WTC11 (cell line): ENCODE measurements around the gene GPR65. TPM values are rescaled to one million over a fixed set of nuclear protein-coding genes. Genes with fewer than 3 reads are reported as not detected.

ENCODE experiments used
- ATAC-seq: fragments of 200-7000 bp; cut with Tn5 transposase; 2 replicates; pipeline ENCODE4 v1.10.0; 2021; ENCODE audit warnings: mild to moderate bottlenecking, moderate library complexity
- CTCF ChIA-PET: fragments of 300-600 bp; sonication (Branson Sonifier 250); formaldehyde crosslinking; loops from one replicate; lab custom pipeline; 2021; ENCODE audit warnings: antibody characterized with exemption; lab: Charles Lee
- POLR2A ChIA-PET: fragments of 350-600 bp; sonication (Branson Sonifier 250); formaldehyde crosslinking; loops from one replicate; lab custom pipeline; 2021; ENCODE audit warnings: antibody characterized with exemption; lab: Charles Lee
- DNase-seq: peaks from one replicate; pipeline ENCODE4 v3.0.0; 2021; ENCODE audit warnings: low spot score
- H3K27ac Mint-ChIP-seq: 2 replicates; pipeline ENCODE4 v1.8.0; 2021; ENCODE audit warnings: mixed read lengths
- H3K27me3 Mint-ChIP-seq: 2 replicates; pipeline ENCODE4 v1.8.0; 2021; ENCODE audit warnings: low read depth, mild to moderate bottlenecking, moderate library complexity, mixed read lengths
- H3K36me3 Mint-ChIP-seq: 2 replicates; pipeline ENCODE4 v1.8.0; 2021; ENCODE audit warnings: mixed read lengths
- H3K4me1 Mint-ChIP-seq: 2 replicates; pipeline ENCODE4 v1.8.0; 2022; ENCODE audit warnings: mixed read lengths
- H3K4me3 Mint-ChIP-seq: 2 replicates; pipeline ENCODE4 v1.8.0; 2021; ENCODE audit warnings: mild to moderate bottlenecking, moderate library complexity, mixed read lengths
- H3K9me3 Mint-ChIP-seq: 2 replicates; pipeline ENCODE4 v1.8.0; 2021; ENCODE audit warnings: mixed read lengths
- ATF3 ChIP-seq: sonication (generic); formaldehyde crosslinking; conservative IDR thresholded peaks from 2 replicates; pipeline ENCODE4 v1.8.1; 2022; ENCODE audit warnings: mild to moderate bottlenecking, missing genetic modification reagents
- CBFB ChIP-seq: sonication (generic); formaldehyde crosslinking; IDR thresholded peaks from 2 replicates; pipeline ENCODE4 v1.8.1; 2022; ENCODE audit warnings: mild to moderate bottlenecking, low read depth, missing genetic modification reagents
- CREM ChIP-seq: sonication (generic); formaldehyde crosslinking; IDR thresholded peaks from 2 replicates; pipeline ENCODE4 v1.8.1; 2022; ENCODE audit warnings: mild to moderate bottlenecking, missing genetic modification reagents, moderate library complexity
- E2F4 ChIP-seq: sonication (generic); formaldehyde crosslinking; IDR thresholded peaks from 2 replicates; pipeline ENCODE4 v1.8.1; 2022; ENCODE audit warnings: low read depth, mild to moderate bottlenecking, moderate library complexity, missing genetic modification reagents, borderline replicate concordance
- ERG ChIP-seq: fragments of 250-450 bp; sonication (Bioruptor Pico); IDR thresholded peaks from 2 replicates; pipeline ENCODE4 v1.8.0; 2021; ENCODE audit warnings: mild to moderate bottlenecking
- ETV6 ChIP-seq: sonication (generic); formaldehyde crosslinking; IDR thresholded peaks from 2 replicates; pipeline ENCODE4 v1.8.1; 2022; ENCODE audit warnings: mild to moderate bottlenecking, missing genetic modification reagents
- HMGA2 ChIP-seq: fragments of 250-450 bp; sonication (Bioruptor Pico); IDR thresholded peaks from 2 replicates; pipeline ENCODE4 v1.4.0; 2021; ENCODE audit warnings: mild to moderate bottlenecking, moderate library complexity
- IRF2 ChIP-seq: sonication (generic); formaldehyde crosslinking; IDR thresholded peaks from 2 replicates; pipeline ENCODE4 v1.8.0; 2022; ENCODE audit warnings: low read depth, missing genetic modification reagents, borderline replicate concordance
- NR2C2 ChIP-seq: sonication (generic); formaldehyde crosslinking; IDR thresholded peaks from 2 replicates; pipeline ENCODE4 v1.8.0; 2022; ENCODE audit warnings: mild to moderate bottlenecking, missing genetic modification reagents
- OVOL2 ChIP-seq: fragments of 250-450 bp; sonication (Bioruptor Pico); IDR thresholded peaks from 2 replicates; pipeline ENCODE4 v1.9.0; 2021; ENCODE audit warnings: mild to moderate bottlenecking, borderline replicate concordance
- PRDM15 ChIP-seq: sonication (generic); formaldehyde crosslinking; IDR thresholded peaks from 2 replicates; pipeline ENCODE4 v1.8.0; 2022; ENCODE audit warnings: missing genetic modification reagents
- SOX15 ChIP-seq: fragments of 250-450 bp; sonication (Bioruptor Pico); IDR thresholded peaks from 2 replicates; pipeline ENCODE4 v1.9.0; 2021; ENCODE audit warnings: mild to moderate bottlenecking
- SP1 ChIP-seq: sonication (generic); formaldehyde crosslinking; conservative IDR thresholded peaks from 2 replicates; pipeline ENCODE4 v1.8.1; 2022; ENCODE audit warnings: missing genetic modification reagents
- USF2 ChIP-seq: sonication (generic); formaldehyde crosslinking; IDR thresholded peaks from 2 replicates; pipeline ENCODE4 v1.8.1; 2023; ENCODE audit warnings: mild to moderate bottlenecking, missing genetic modification reagents, moderate library complexity
- ZNF138 ChIP-seq: sonication (generic); formaldehyde crosslinking; conservative IDR thresholded peaks from 2 replicates; pipeline ENCODE4 v1.8.1; 2022; ENCODE audit warnings: mild to moderate bottlenecking, moderate library complexity, missing genetic modification reagents
- ZNF232 ChIP-seq: sonication (generic); formaldehyde crosslinking; IDR thresholded peaks from 2 replicates; pipeline ENCODE4 v1.8.0; 2022; ENCODE audit warnings: mild to moderate bottlenecking, missing genetic modification reagents
- ZNF425 ChIP-seq: fragments of 250-450 bp; sonication (Bioruptor Pico); conservative IDR thresholded peaks from 2 replicates; pipeline ENCODE4 v1.9.0; 2021; ENCODE audit warnings: mild to moderate bottlenecking
- ZNF512 ChIP-seq: sonication (generic); formaldehyde crosslinking; IDR thresholded peaks from 2 replicates; pipeline ENCODE4 v1.8.1; 2022; ENCODE audit warnings: missing genetic modification reagents, borderline replicate concordance
- total RNA-seq: library from RNA; stranded (reverse); gene quantifications from 3 replicates; pipeline ENCODE4 v1.2.3, GENCODE V29; 2021

The GPR65 gene
- total RNA-seq, 1 experiment from 2014 or later: not detected

- DNase-seq (no peak), ATAC-seq (peak; percentile 44)
- POLR2A ChIA-PET: no interaction called here
- no peak overlapping the region for H3K4me3 Mint-ChIP-seq
- H3K27me3 Mint-ChIP-seq: no peaks in the 10 kb centered on the region
- CTCF ChIA-PET: no interaction called here
- TF ChIP-seq OVOL2 (CRISPR knock-in tag) (no peak), SOX15 (CRISPR knock-in tag) (no peak), ZNF425 (CRISPR knock-in tag) (no peak), ZNF138 (CRISPR knock-in tag) (no peak), USF2 (CRISPR knock-in tag) (no peak)
- H3K36me3 Mint-ChIP-seq: no peaks in the 10 kb centered on the region
- peaks cover 5% of the 10 kb centered on the region for H3K9me3 Mint-ChIP-seq
- no peak overlapping the region for H3K27ac Mint-ChIP-seq
- peaks cover 22% of the 10 kb centered on the region for H3K4me1 Mint-ChIP-seq
Measured at GRCh38 chr14:88036422-88036821, 31.5 kb downstream of the GPR65 start.

GRCh38 chr14:88037325-88037724, 32.4 kb downstream of the GPR65 start:
- H3K27ac Mint-ChIP-seq: no peak overlapping the region
- DNase-seq (no peak), ATAC-seq (peak; percentile 70)
- H3K4me3 Mint-ChIP-seq: no peak overlapping the region
- TF ChIP-seq ZNF512 (CRISPR knock-in tag) (no peak), NR2C2 (CRISPR knock-in tag) (no peak), CBFB (CRISPR knock-in tag) (no peak), ETV6 (CRISPR knock-in tag) (no peak), CREM (CRISPR knock-in tag) (no peak), PRDM15 (no peak), SP1 (CRISPR knock-in tag) (no peak), ATF3 (no peak), OVOL2 (CRISPR knock-in tag) (no peak), IRF2 (no peak), E2F4 (no peak), ERG (no peak), HMGA2 (CRISPR knock-in tag) (no peak), ZNF232 (CRISPR knock-in tag) (no peak)
- H3K4me1 Mint-ChIP-seq: peaks cover 19% of the 10 kb centered on the region
- POLR2A ChIA-PET: no interaction called here
- no peaks in the 10 kb centered on the region for H3K36me3 Mint-ChIP-seq
- CTCF ChIA-PET: interaction anchor here (1.3 kb wide), 1 partner anchor 152 kb away, joined by 3 read pairs; no protein-coding TSS in a partner anchor
- peaks cover 5% of the 10 kb centered on the region for H3K9me3 Mint-ChIP-seq
- no peaks in the 10 kb centered on the region for H3K27me3 Mint-ChIP-seq
